GM20000 (cell line): ENCODE results near the gene CSF2.

ENCODE experiments used
- DNase-seq: peaks from one replicate; pipeline ENCODE4 v3.0.0; 2012; ENCODE audit warnings: low spot score
- CTCF ChIP-seq: IDR thresholded peaks from 2 replicates; pipeline ENCODE4 v1.5.1; 2012; ENCODE audit warnings: mild to moderate bottlenecking, control low read depth; ENCODE audit errors: extremely low read depth, missing control alignments

CSF2 gene

GRCh38 chr5:132059043-132059695 is 14.4 kb upstream of the CSF2 start:
- TF ChIP-seq CTCF = no peak
- DNase-seq = no peak

GRCh38 chr5:132059696-132060500 is 13.7 kb upstream of the CSF2 start:
- no peak for DNase-seq
- TF ChIP-seq CTCF = no peak

- no peak for DNase-seq
- TF ChIP-seq CTCF = no peak
These were observed 13.0 kb upstream of the CSF2 start, which contains the start of gene IL3 for GRCh38 chr5:132060501-132061161. Gene IL3 (plus strand): TSS chr5:132060655. CDS start chr5:132060707, 52 bp downstream.

GRCh38 chr5:132063090-132063911 is 10.3 kb upstream of the CSF2 start:
- TF ChIP-seq CTCF = peak; percentile 91
- DNase-seq = peak; percentile 76

- DNase-seq = no peak
- TF ChIP-seq CTCF = no peak
These were observed 9.4 kb upstream of the CSF2 start for GRCh38 chr5:132064140-132064539.

- DNase-seq = peak; percentile 82
- TF ChIP-seq CTCF = peak; percentile 87
These were observed 8.8 kb upstream of the CSF2 start for GRCh38 chr5:132064738-132065331.
